ENCODE data around the gene SUN2. TPM values are rescaled to one million over a fixed set of nuclear protein-coding genes. Genes with fewer than 3 reads are reported as not detected.

Gene SUN2
- total and polyA plus RNA-seq, 2 donors (not counting 1 experiment from before 2014, with no cell fraction given) = 224 to 305 TPM

DNA sequence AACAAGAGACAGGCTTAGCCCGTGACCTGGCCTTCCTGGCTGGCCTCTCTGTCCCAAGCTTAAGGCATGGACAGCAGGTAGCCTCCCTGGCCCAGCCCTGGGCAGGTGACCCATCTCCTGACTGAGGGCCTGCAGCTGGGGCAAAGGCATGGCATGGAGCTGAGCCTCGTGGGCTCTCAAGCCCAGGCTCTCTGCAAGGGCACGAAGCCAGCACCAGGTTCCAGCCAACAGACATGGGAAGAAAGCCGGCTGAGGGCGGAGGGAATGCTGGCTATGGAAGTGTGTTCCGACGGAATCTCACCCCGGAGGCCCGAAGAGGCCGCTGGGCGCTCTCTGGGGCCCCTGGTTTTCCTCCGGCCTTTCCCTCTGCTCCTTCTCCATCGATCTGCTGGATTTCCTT, 25.2 kb upstream of the SUN2 start:
- no peak overlapping the region for H3K4me3 Mint-ChIP-seq
- Histone ChIP-seq H3K79me2 (ENCODE audit: control insufficient read depth, insufficient read depth, low read length) (no peaks in the 10 kb centered on the region), H3K4me1 (ENCODE audit: control insufficient read depth in 2 of 2, insufficient read depth in 2 of 2, low read length in 2 of 2) (no peaks in the 10 kb centered on the region), H3K27me3 (replicated peaks in 1 of 4; ENCODE audit: control extremely low read depth in 1 of 4, control insufficient read depth in 3 of 4, insufficient read depth in 4 of 4, low read length in 3 of 4) (no peaks in the 10 kb centered on the region), H2AFZ (ENCODE audit: insufficient read depth, low read depth, low read length, poor library complexity, severe bottlenecking) (no peak overlapping the region), H3K4me3 (ENCODE audit: control extremely low read depth in 1 of 5, extremely low read depth in 1 of 5, insufficient read depth in 1 of 5, low read depth in 2 of 5, low read length in 4 of 5) (no peak overlapping the region), H4K20me1 (ENCODE audit: control insufficient read depth, insufficient read depth, low read length, poor library complexity, severe bottlenecking) (no peaks in the 10 kb centered on the region), H3K36me3 (replicated peaks in 1 of 2; ENCODE audit: control extremely low read depth in 1 of 2, control insufficient read depth in 1 of 2, extremely low read depth in 1 of 2, insufficient read depth in 2 of 2, low read length in 1 of 2) (peaks cover 0 to 9% of the 10 kb centered on the region in 2 experiments), H3K9ac (ENCODE audit: low read length) (no peak overlapping the region), H3K4me2 (replicated peaks; ENCODE audit: low read depth, low read length, poor library complexity, severe bottlenecking) (no peak overlapping the region), H3K9me3 (ENCODE audit: control extremely low read depth in 1 of 3, control insufficient read depth in 2 of 3, insufficient read depth in 1 of 3, low read length in 2 of 3) (no peaks in the 10 kb centered on the region), H3K27ac (ENCODE audit: low read length in 2 of 2) (no peak overlapping the region)
- DNase-seq (no peak), ATAC-seq (ENCODE audit: low read depth) (no peak)
- no peak for TF ChIP-seq EZH2 (IDR thresholded peaks at IDR 0.05; ENCODE audit: borderline replicate concordance, insufficient read depth, low read depth, low read length, poor library complexity, severe bottlenecking)
- TF ChIP-seq, protein P1, sequence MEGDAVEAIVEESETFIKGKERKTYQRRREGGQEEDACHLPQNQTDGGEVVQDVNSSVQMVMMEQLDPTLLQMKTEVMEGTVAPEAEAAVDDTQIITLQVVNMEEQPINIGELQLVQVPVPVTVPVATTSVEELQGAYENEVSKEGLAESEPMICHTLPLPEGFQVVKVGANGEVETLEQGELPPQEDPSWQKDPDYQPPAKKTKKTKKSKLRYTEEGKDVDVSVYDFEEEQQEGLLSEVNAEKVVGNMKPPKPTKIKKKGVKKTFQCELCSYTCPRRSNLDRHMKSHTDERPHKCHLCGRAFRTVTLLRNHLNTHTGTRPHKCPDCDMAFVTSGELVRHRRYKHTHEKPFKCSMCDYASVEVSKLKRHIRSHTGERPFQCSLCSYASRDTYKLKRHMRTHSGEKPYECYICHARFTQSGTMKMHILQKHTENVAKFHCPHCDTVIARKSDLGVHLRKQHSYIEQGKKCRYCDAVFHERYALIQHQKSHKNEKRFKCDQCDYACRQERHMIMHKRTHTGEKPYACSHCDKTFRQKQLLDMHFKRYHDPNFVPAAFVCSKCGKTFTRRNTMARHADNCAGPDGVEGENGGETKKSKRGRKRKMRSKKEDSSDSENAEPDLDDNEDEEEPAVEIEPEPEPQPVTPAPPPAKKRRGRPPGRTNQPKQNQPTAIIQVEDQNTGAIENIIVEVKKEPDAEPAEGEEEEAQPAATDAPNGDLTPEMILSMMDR (IDR thresholded peaks at IDR 0.05) = no peak
- 98% methylated on average over 10 of the region's 13 CpGs for WGBS (ENCODE audit: insufficient coverage)
- H3K27ac Mint-ChIP-seq = no peak overlapping the region
- POLR2A ChIA-PET = no interaction called here
- H3K9me3 Mint-ChIP-seq (ENCODE audit: insufficient read depth) = no peaks in the 10 kb centered on the region
- intact Hi-C loops (cut with micrococcal nuclease) = no loop called here
- no peaks in the 10 kb centered on the region for H3K4me1 Mint-ChIP-seq
- CTCF ChIA-PET = no interaction called here
- H3K27me3 Mint-ChIP-seq = no peaks in the 10 kb centered on the region

DNA sequence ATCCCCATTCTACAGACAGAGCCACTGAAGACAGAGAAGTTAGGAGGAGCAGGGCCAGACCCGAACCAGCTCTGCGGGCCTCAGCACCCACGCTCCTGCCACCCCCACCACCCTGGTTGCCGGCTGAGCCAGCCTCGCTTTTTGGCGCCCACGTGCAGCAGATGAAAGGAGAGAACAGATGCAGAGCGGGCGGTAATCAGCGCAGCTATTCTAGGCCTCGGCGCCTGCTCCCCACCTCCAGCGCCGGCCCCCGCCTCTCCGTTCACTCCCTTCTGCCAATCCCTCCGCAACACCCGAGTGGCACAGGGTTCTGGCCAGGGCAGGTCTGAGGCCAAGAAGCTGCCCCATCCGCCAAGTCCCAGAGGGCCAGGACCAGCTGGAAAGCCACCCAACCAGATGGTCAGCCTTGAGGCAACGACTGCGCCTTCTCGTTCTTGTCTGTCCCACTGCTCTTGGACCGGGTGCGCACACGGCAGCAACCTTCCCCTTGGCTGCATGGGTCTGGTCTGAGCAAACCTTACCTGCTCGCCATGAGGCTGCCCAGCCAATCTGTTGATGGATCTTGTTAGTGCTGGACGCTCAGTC, 21.4 kb upstream of the SUN2 start:
- no peaks in the 10 kb centered on the region for H3K4me1 Mint-ChIP-seq
- no peak overlapping the region for H3K9ac ChIP-seq (ENCODE audit: low read length)
- H3K36me3 ChIP-seq (replicated peaks in 1 of 2; ENCODE audit: control extremely low read depth in 1 of 2, control insufficient read depth in 1 of 2, extremely low read depth in 1 of 2, insufficient read depth in 2 of 2, low read length in 1 of 2) = peaks cover 0 to 9% of the 10 kb centered on the region in 2 experiments
- H3K79me2 ChIP-seq (ENCODE audit: control insufficient read depth, insufficient read depth, low read length) = no peaks in the 10 kb centered on the region
- POLR2A ChIA-PET = no interaction called here
- intact Hi-C loops (cut with micrococcal nuclease) = no loop called here
- H3K4me3 ChIP-seq (ENCODE audit: control extremely low read depth in 1 of 5, extremely low read depth in 1 of 5, insufficient read depth in 1 of 5, low read depth in 2 of 5, low read length in 4 of 5) = no peak overlapping the region
- H3K9me3 Mint-ChIP-seq (ENCODE audit: insufficient read depth) = no peaks in the 10 kb centered on the region
- no peaks in the 10 kb centered on the region for H3K27me3 ChIP-seq (replicated peaks in 1 of 4; ENCODE audit: control extremely low read depth in 1 of 4, control insufficient read depth in 3 of 4, insufficient read depth in 4 of 4, low read length in 3 of 4)
- no peaks in the 10 kb centered on the region for H3K9me3 ChIP-seq (ENCODE audit: control extremely low read depth in 1 of 3, control insufficient read depth in 2 of 3, insufficient read depth in 1 of 3, low read length in 2 of 3)
- no peak for TF ChIP-seq EZH2 (IDR thresholded peaks at IDR 0.05; ENCODE audit: borderline replicate concordance, insufficient read depth, low read depth, low read length, poor library complexity, severe bottlenecking)
- TF ChIP-seq, protein P1 (IDR thresholded peaks at IDR 0.05) = no peak
- no peak overlapping the region for H3K4me3 Mint-ChIP-seq
- H3K4me1 ChIP-seq (ENCODE audit: control insufficient read depth in 2 of 2, insufficient read depth in 2 of 2, low read length in 2 of 2) = no peaks in the 10 kb centered on the region
- no peak for DNase-seq
- H4K20me1 ChIP-seq (ENCODE audit: control insufficient read depth, insufficient read depth, low read length, poor library complexity, severe bottlenecking) = no peaks in the 10 kb centered on the region
- H3K4me2 ChIP-seq (replicated peaks; ENCODE audit: low read depth, low read length, poor library complexity, severe bottlenecking) = no peak overlapping the region
- no peak overlapping the region for H3K27ac Mint-ChIP-seq
- H2AFZ ChIP-seq (ENCODE audit: insufficient read depth, low read depth, low read length, poor library complexity, severe bottlenecking) = no peak overlapping the region
- no peaks in the 10 kb centered on the region for H3K27me3 Mint-ChIP-seq
- WGBS (ENCODE audit: insufficient coverage) = 97% methylated on average over 27 of the region's 27 CpGs
- no peak for ATAC-seq (ENCODE audit: low read depth)
- H3K27ac ChIP-seq (ENCODE audit: low read length in 2 of 2) = no peak overlapping the region
- CTCF ChIA-PET = no interaction called here

Measured in B cell (primary cell).